HEK293 (cell line): ENCODE data around the gene UNK.
A peak's percentile ranks its signal among the peaks of the same experiment; 100 is the strongest.

ENCODE experiments used
- BCL11B ChIP-seq: fragments of 450-650 bp; formaldehyde crosslinking; IDR thresholded peaks from 2 replicates; pipeline ENCODE4 v1.5.1; 2016; ENCODE audit warnings: low read depth, missing biosample characterization, missing genetic modification characterization
- GFI1B ChIP-seq: fragments of 450-650 bp; formaldehyde crosslinking; IDR thresholded peaks from 2 replicates; pipeline ENCODE4 v1.5.1; 2016; ENCODE audit warnings: missing biosample characterization, missing genetic modification characterization
- HOXD13 ChIP-seq: sonication (generic); formaldehyde crosslinking; IDR thresholded peaks from 2 replicates; pipeline ENCODE4 v1.8.0; 2022; ENCODE audit warnings: missing genetic modification reagents, borderline replicate concordance
- KLF16 ChIP-seq: fragments of 450-650 bp; formaldehyde crosslinking; IDR thresholded peaks from 2 replicates; pipeline ENCODE4 v1.5.1; 2017; ENCODE audit warnings: missing biosample characterization, missing genetic modification characterization
- MZF1 ChIP-seq: fragments of 450-650 bp; formaldehyde crosslinking; IDR thresholded peaks from 2 replicates; pipeline ENCODE4 v1.5.1; 2017; ENCODE audit warnings: missing biosample characterization, missing genetic modification characterization, borderline replicate concordance
- OVOL3 ChIP-seq: fragments of 450-650 bp; formaldehyde crosslinking; IDR thresholded peaks from 2 replicates; pipeline ENCODE4 v1.5.1; 2016; ENCODE audit warnings: missing biosample characterization, missing genetic modification characterization
- SP7 ChIP-seq: fragments of 450-650 bp; formaldehyde crosslinking; IDR thresholded peaks from 2 replicates; pipeline ENCODE4 v1.5.1; 2016; ENCODE audit warnings: missing biosample characterization, missing genetic modification characterization
- ZBTB1 ChIP-seq: fragments of 450-650 bp; formaldehyde crosslinking; IDR thresholded peaks from 2 replicates; pipeline ENCODE4 v1.5.1; 2016; ENCODE audit warnings: missing biosample characterization, missing genetic modification characterization
- ZBTB48 ChIP-seq: fragments of 450-650 bp; formaldehyde crosslinking; IDR thresholded peaks from 2 replicates; pipeline ENCODE4 v1.5.1; 2016; ENCODE audit warnings: missing biosample characterization, missing genetic modification characterization
- ZFP3 ChIP-seq: fragments of 450-650 bp; formaldehyde crosslinking; IDR thresholded peaks from 2 replicates; pipeline ENCODE4 v1.5.1; 2016; ENCODE audit warnings: low read depth, missing biosample characterization, missing genetic modification characterization
- ZFP41 ChIP-seq: fragments of 450-650 bp; formaldehyde crosslinking; IDR thresholded peaks from 2 replicates; pipeline ENCODE4 v1.5.1; 2016; ENCODE audit warnings: missing biosample characterization, missing genetic modification characterization, borderline replicate concordance
- ZNF138 ChIP-seq: fragments of 450-650 bp; formaldehyde crosslinking; IDR thresholded peaks from 2 replicates; pipeline ENCODE4 v1.5.1; 2016; ENCODE audit warnings: missing biosample characterization, missing genetic modification characterization, borderline replicate concordance
- ZNF140 ChIP-seq: fragments of 450-650 bp; formaldehyde crosslinking; IDR thresholded peaks from 2 replicates; pipeline ENCODE4 v1.5.1; 2016; ENCODE audit warnings: missing biosample characterization, missing genetic modification characterization
- ZNF239 ChIP-seq: fragments of 450-650 bp; formaldehyde crosslinking; IDR thresholded peaks from 2 replicates; pipeline ENCODE4 v1.5.1; 2016; ENCODE audit warnings: missing biosample characterization, missing genetic modification characterization
- ZNF26 ChIP-seq: fragments of 450-650 bp; formaldehyde crosslinking; IDR thresholded peaks from 2 replicates; pipeline ENCODE4 v1.5.1; 2016; ENCODE audit warnings: missing biosample characterization, missing genetic modification characterization
- ZNF324 ChIP-seq: fragments of 450-650 bp; formaldehyde crosslinking; IDR thresholded peaks from 2 replicates; pipeline ENCODE4 v1.5.1; 2016; ENCODE audit warnings: missing biosample characterization, missing genetic modification characterization
- ZNF366 ChIP-seq: fragments of 450-650 bp; formaldehyde crosslinking; conservative IDR thresholded peaks from 2 replicates; pipeline ENCODE4 v1.5.1; 2016; ENCODE audit warnings: missing biosample characterization, missing genetic modification characterization
- ZNF473 ChIP-seq: fragments of 450-650 bp; formaldehyde crosslinking; IDR thresholded peaks from 2 replicates; pipeline ENCODE4 v1.5.1; 2017; ENCODE audit warnings: missing biosample characterization, missing genetic modification characterization
- ZNF513 ChIP-seq: fragments of 450-650 bp; IDR thresholded peaks from 2 replicates; pipeline ENCODE4 v1.5.1; 2018; ENCODE audit warnings: missing biosample characterization, missing genetic modification characterization
- ZNF514 ChIP-seq: fragments of 450-650 bp; formaldehyde crosslinking; IDR thresholded peaks from 2 replicates; pipeline ENCODE4 v1.5.1; 2016; ENCODE audit warnings: missing biosample characterization, missing genetic modification characterization
- ZNF558 ChIP-seq: fragments of 450-650 bp; formaldehyde crosslinking; IDR thresholded peaks from 2 replicates; pipeline ENCODE4 v1.5.1; 2016; ENCODE audit warnings: missing biosample characterization, missing genetic modification characterization
- ZNF561 ChIP-seq: fragments of 450-650 bp; IDR thresholded peaks from 2 replicates; pipeline ENCODE4 v1.5.1; 2018; ENCODE audit warnings: missing biosample characterization, missing genetic modification characterization, borderline replicate concordance
- ZNF571 ChIP-seq: fragments of 450-650 bp; formaldehyde crosslinking; IDR thresholded peaks from 2 replicates; pipeline ENCODE4 v1.5.0; 2017; ENCODE audit warnings: missing biosample characterization, missing genetic modification characterization
- ZNF596 ChIP-seq: fragments of 450-650 bp; IDR thresholded peaks from 2 replicates; pipeline ENCODE4 v1.5.0; 2018; ENCODE audit warnings: missing biosample characterization, mild to moderate bottlenecking, missing genetic modification characterization, moderate library complexity
- ZNF623 ChIP-seq: fragments of 450-650 bp; formaldehyde crosslinking; IDR thresholded peaks from 2 replicates; pipeline ENCODE4 v1.5.1; 2016; ENCODE audit warnings: missing biosample characterization, missing genetic modification characterization
- ZNF629 ChIP-seq: fragments of 450-650 bp; formaldehyde crosslinking; IDR thresholded peaks from 2 replicates; pipeline ENCODE4 v1.5.1; 2017; ENCODE audit warnings: missing biosample characterization, missing genetic modification characterization
- ZNF654 ChIP-seq: fragments of 450-650 bp; formaldehyde crosslinking; IDR thresholded peaks from 2 replicates; pipeline ENCODE4 v1.5.1; 2016; ENCODE audit warnings: low read depth, missing biosample characterization, missing genetic modification characterization
- ZNF830 ChIP-seq: fragments of 450-650 bp; IDR thresholded peaks from 2 replicates; pipeline ENCODE4 v1.5.0; 2018; ENCODE audit warnings: missing biosample characterization, missing genetic modification characterization, low read depth, mild to moderate bottlenecking, moderate library complexity
- TF ChIP-seq, protein P1 (sequence below): fragments of 450-650 bp; formaldehyde crosslinking; IDR thresholded peaks from 2 replicates; pipeline ENCODE4 v1.5.1; 2016; ENCODE audit warnings: missing biosample characterization, missing genetic modification characterization
- TF ChIP-seq, protein P2 (sequence below): fragments of 450-650 bp; formaldehyde crosslinking; IDR thresholded peaks from 2 replicates; pipeline ENCODE4 v1.5.1; 2016; ENCODE audit warnings: missing biosample characterization, missing genetic modification characterization
- TF ChIP-seq, protein P3 (sequence below): sonication (generic); formaldehyde crosslinking; IDR thresholded peaks from 2 replicates; pipeline ENCODE4 v1.8.1; 2022; ENCODE audit warnings: mild to moderate bottlenecking, moderate library complexity, missing genetic modification reagents
- TF ChIP-seq, protein P4 (sequence below): fragments of 450-650 bp; formaldehyde crosslinking; conservative IDR thresholded peaks from 2 replicates; pipeline ENCODE4 v1.5.1; 2016; ENCODE audit warnings: low read depth, missing biosample characterization, missing genetic modification characterization

Gene UNK

DNA sequence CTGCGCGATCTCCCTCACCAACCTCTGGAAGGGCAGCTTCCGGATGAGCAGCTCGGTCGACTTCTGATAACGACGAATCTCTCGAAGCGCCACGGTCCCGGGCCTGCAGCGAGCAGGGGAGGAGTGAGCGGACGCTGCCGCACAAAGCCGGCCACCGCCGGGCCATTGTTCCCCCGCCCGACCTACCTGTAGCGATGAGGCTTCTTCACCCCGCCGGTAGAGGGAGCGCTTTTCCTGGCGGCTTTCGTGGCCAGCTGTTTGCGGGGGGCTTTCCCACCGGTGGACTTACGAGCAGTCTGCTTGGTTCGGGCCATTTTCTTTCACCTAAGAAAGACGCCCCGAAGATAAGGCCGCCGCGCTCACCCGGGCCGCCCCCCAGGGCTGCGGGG, 5.8 kb upstream of the UNK start (continued):
- TF ChIP-seq ZNF571 (tag by site-specific recombination) (no peak), GFI1B (no peak), ZNF140 (tag by site-specific recombination) (no peak), ZNF654 (tag by site-specific recombination) (0 out of 2 replicates have a peak, but pooled peaks have one; percentile 5), ZNF324 (tag by site-specific recombination) (no peak), ZNF513 (tag by site-specific recombination) (0 out of 2 replicates have a peak, but pooled peaks have one; percentile 29), ZNF830 (tag by site-specific recombination) (no peak), ZNF473 (tag by site-specific recombination) (no peak), ZNF239 (tag by site-specific recombination) (no peak), ZBTB48 (tag by site-specific recombination) (no peak), ZNF558 (tag by site-specific recombination) (no peak), KLF16 (tag by site-specific recombination) (peak; percentile 19; the same call in 1 of the 2 replicates), MZF1 (tag by site-specific recombination) (no peak), ZNF561 (tag by site-specific recombination) (no peak), ZBTB1 (tag by site-specific recombination) (no peak), ZNF629 (tag by site-specific recombination) (no peak), ZNF366 (tag by site-specific recombination) (no peak), HOXD13 (CRISPR knock-in tag) (no peak), ZNF514 (no peak), ZNF596 (tag by site-specific recombination) (no peak), BCL11B (tag by site-specific recombination) (no peak), SP7 (tag by site-specific recombination) (no peak), OVOL3 (tag by site-specific recombination) (no peak), ZNF26 (no peak), ZFP3 (no peak), ZFP41 (tag by site-specific recombination) (no peak), ZNF138 (tag by site-specific recombination) (no peak), ZNF623 (tag by site-specific recombination) (no peak)
- TF ChIP-seq, protein P1, sequence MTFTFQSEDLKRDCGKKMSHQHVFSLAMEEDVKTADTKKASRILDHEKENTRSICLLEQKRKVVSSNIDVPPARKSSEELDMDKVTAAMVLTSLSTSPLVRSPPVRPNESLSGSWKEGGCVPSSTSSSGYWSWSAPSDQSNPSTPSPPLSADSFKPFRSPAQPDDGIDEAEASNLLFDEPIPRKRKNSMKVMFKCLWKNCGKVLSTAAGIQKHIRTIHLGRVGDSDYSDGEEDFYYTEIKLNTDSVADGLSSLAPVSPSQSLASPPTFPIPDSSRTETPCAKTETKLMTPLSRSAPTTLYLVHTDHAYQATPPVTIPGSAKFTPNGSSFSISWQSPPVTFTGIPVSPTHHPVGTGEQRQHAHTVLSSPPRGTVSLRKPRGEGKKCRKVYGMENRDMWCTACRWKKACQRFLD (tag by site-specific recombination): no peak
- TF ChIP-seq, protein P2, sequence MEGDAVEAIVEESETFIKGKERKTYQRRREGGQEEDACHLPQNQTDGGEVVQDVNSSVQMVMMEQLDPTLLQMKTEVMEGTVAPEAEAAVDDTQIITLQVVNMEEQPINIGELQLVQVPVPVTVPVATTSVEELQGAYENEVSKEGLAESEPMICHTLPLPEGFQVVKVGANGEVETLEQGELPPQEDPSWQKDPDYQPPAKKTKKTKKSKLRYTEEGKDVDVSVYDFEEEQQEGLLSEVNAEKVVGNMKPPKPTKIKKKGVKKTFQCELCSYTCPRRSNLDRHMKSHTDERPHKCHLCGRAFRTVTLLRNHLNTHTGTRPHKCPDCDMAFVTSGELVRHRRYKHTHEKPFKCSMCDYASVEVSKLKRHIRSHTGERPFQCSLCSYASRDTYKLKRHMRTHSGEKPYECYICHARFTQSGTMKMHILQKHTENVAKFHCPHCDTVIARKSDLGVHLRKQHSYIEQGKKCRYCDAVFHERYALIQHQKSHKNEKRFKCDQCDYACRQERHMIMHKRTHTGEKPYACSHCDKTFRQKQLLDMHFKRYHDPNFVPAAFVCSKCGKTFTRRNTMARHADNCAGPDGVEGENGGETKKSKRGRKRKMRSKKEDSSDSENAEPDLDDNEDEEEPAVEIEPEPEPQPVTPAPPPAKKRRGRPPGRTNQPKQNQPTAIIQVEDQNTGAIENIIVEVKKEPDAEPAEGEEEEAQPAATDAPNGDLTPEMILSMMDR: peak; percentile 82
- TF ChIP-seq, protein P3, sequence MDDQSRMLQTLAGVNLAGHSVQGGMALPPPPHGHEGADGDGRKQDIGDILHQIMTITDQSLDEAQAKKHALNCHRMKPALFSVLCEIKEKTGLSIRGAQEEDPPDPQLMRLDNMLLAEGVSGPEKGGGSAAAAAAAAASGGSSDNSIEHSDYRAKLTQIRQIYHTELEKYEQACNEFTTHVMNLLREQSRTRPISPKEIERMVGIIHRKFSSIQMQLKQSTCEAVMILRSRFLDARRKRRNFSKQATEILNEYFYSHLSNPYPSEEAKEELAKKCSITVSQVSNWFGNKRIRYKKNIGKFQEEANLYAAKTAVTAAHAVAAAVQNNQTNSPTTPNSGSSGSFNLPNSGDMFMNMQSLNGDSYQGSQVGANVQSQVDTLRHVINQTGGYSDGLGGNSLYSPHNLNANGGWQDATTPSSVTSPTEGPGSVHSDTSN (CRISPR knock-in tag): 0 out of 2 replicates have a peak, but pooled peaks have one; percentile 49
- TF ChIP-seq, protein P4, sequence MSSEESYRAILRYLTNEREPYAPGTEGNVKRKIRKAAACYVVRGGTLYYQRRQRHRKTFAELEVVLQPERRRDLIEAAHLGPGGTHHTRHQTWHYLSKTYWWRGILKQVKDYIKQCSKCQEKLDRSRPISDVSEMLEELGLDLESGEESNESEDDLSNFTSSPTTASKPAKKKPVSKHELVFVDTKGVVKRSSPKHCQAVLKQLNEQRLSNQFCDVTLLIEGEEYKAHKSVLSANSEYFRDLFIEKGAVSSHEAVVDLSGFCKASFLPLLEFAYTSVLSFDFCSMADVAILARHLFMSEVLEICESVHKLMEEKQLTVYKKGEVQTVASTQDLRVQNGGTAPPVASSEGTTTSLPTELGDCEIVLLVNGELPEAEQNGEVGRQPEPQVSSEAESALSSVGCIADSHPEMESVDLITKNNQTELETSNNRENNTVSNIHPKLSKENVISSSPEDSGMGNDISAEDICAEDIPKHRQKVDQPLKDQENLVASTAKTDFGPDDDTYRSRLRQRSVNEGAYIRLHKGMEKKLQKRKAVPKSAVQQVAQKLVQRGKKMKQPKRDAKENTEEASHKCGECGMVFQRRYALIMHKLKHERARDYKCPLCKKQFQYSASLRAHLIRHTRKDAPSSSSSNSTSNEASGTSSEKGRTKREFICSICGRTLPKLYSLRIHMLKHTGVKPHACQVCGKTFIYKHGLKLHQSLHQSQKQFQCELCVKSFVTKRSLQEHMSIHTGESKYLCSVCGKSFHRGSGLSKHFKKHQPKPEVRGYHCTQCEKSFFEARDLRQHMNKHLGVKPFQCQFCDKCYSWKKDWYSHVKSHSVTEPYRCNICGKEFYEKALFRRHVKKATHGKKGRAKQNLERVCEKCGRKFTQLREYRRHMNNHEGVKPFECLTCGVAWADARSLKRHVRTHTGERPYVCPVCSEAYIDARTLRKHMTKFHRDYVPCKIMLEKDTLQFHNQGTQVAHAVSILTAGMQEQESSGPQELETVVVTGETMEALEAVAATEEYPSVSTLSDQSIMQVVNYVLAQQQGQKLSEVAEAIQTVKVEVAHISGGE: no peak
